OCI-M2 (cell line): Measurements from ENCODE around the gene PTCH2.
A peak's percentile ranks its signal among the peaks of the same experiment; 100 is the strongest.
"Not testable (repeated sequence)": the region's sequence is repeated elsewhere in the genome, so short reads cannot be mapped to it uniquely, and the experiment has no call there.

Experiments
- DNase-seq: peaks from one replicate; lab custom pipeline; 2025; ENCODE audit not compliant: unreplicated experiment; lab: John Stamatoyannopoulos, UW

Gene PTCH2

GRCh38 chr1:44839576-44839975, 3.5 kb downstream of the PTCH2 start:
- no peak for DNase-seq

DNA sequence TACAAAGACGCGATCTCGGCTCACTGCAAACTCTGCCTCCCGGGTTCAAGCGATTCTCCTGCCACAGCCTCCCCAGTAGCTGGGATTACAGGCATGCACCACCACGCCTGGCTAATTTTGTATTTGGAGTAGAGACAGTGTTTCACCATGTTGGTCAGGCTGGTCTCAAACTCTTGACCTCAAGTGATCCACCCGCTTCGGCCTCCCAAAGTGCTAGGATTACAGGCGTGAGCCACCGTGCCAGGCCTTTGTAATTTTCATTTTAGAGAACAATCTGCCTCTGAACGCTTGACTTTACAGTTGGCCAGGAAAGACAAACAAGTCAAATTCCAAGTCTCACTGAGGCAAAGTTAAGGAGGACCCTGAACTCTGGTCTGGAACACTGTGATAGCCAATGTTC, 4.8 kb downstream of the PTCH2 start:
- DNase-seq: not testable (repeated sequence)

DNA sequence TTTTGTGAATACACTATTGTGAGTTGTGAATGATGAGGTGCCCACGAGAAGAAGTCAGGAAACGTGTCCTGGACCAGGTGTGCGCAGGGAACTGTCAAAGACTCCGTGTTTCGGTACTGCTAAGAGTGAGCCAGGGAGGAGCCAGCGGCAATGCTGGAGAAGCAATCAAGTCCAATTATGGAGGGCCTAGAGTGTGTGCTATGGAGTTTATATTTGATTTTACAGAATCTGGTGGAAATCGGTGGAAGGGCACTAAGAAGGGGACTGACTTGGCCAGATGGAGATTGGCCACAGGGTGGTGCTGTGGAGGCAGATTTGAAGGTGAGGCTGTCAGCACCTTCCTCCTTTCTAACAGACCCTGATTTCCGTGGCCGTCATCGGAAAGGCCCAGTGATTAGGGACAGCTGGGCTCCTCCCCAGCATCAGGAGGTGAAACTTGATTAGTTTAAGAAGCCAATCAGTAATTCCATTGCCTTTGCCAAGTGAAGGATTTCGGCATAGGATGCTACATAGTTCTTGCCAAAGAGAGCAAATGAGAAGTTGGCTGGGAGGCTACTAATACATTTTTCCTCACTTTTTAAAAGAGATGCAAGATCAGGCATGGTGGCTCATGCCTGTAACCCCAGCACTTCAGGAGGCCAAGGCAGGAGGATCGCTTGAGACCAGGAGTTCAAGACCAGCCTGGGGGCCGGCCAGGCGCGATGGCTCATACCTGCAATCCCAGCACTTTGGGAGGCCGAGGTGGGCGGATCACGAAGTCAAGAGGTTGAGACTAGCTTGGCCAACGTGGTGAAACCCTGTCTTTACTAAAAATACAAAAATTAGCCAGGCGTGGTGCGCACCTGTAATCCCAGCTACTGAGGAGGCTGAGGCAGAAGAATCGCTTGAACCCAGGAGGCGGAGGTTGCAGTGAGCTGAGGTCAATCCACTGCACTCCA, 7.0 kb downstream of the PTCH2 start:
- DNase-seq: peak; percentile 31

- DNase-seq: no peak
Measured at GRCh38 chr1:44834328-44834727, 8.7 kb downstream of the PTCH2 start.

DNA sequence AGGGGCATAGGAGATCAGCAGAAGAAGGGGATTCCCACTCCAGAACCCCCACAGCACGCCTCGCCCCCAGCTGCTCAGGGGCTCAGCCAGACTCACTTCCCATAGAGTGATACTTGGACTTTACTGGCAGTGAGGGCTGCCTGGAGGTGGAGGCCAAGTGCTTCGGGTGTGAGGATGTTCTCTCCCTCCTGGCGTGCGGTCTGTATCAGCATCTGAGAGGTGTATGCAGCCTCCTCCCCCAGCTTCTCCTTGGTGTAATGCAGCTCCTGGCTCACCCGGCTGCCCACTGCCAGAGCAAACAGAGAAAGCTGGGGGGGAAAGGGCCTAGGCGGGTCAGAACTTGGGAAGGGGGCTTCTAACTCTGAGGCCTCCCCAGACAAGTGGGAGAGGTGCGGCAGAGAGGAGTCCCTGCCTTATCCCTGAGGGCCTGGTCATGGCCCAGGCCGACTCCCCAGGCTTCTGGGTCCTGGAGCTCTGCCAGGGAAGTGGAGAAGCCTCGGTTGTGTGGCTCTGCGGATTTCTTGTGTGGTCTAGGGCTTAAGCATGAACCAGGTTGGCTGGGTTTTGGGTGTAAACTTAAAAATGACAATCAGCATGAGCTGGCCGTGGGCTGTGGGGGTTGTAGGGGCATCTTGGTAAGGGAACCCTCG, 10.9 kb downstream of the PTCH2 start:
- no peak for DNase-seq

DNA sequence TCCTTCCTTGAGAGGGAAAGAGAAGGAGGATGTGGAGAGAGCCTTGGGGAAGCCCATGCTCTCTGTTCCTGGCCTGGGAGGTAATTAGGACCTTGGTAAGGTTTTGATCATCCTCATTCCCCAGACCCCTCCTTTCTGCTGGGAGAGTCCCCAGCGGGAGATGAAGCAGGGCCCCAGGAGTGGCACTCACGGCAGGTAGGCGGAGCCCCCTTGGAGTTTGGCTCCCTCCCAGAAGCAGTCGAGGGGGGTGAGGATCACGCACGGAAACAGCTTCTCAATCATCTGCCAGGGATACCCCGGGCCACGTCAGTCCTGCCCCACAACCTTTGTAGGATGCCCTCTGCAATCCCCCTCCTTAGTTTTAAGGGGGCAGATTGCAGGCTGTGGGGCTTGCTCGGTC, 11.5 kb downstream of the PTCH2 start:
- DNase-seq: no peak

GRCh38 chr1:44830900-44831304, 12.2 kb downstream of the PTCH2 start:
- no peak for DNase-seq

DNA sequence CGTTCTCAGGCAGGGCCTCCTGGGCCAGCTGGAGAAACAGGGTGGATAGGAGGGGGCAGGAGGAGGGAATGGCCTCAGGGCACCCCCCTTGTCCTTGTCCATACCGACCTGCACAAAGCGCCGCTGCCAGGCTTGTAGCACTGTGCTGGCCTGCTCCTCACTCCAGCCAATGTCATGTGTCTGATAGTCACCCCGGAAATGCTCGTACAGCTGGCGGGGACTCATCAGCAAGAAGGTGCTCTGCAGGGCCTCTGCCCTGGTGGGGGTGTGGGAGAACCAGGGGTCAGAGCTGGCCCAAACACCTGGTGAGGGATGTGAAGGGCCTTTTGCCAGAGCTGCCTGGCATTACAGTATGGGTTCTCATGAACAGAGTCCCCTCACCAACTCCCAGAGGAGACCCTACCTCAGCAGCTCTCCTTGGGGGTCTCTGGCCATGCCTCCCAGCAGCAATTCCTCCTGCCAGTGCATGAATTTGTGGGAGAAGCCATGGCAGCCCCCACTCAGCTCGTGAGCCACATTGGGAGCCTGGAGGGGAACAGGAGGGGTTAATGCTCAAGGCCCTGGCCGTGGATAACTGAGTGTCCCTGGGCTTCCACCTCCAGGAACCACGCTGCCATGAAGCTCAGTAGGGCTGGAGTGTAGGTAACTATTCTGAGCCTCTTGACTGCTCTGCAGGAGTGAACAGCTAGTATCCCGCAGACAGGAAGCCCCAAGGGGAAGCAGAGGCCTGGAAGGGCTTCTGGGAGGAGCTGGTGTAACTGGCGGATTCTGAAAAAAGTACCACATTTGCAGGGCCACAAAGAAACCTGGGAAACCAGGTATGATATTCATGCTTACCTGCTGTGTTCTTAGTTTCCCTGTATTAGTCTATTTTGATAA, 13.3 kb downstream of the PTCH2 start:
- DNase-seq: no peak

- DNase-seq: no peak
Measured at GRCh38 chr1:44828841-44829440, 14.1 kb downstream of the PTCH2 start.

- DNase-seq: no peak
Measured at GRCh38 chr1:44828003-44828651, 14.9 kb downstream of the PTCH2 start.

DNA sequence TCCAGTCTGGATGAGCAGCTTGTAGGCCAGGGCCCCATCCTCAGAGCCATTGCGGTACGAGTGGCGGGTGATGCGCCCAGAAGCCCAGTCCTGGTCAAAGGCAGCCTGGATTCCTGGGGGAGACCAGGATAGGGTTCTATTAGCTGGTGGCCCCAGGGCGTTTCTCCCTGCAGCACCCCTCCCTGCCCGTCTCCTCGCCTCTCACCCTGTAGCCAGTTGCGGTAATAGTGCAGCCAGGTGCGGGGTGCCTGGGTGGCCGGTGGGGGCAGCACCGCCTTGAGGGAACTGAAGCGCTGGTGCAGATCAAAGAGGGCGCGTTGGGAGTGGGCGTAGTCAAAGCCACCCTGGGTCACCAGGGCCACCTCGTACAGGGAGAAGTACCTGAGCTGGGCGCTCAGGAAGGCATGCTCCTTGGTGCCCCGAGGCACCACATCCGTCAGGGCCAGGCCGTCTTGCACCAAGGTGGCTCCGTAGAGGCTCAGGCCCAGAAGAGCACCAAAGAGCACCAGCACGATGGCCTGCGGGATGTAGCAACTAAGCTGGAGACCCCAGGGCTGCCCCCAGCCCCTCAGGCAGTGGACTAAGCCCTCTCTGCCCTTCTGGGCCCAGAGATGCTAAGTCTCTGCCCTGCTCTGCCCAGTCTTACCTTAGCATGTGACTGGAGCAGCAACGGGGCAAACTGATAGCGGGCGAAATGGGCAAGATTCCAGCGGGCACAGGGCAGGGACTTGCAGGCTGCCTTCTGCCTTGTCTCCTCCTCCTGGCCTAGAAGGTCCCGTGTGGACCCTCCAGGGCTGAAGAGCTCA, 15.7 kb downstream of the PTCH2 start:
- DNase-seq: no peak

DNA sequence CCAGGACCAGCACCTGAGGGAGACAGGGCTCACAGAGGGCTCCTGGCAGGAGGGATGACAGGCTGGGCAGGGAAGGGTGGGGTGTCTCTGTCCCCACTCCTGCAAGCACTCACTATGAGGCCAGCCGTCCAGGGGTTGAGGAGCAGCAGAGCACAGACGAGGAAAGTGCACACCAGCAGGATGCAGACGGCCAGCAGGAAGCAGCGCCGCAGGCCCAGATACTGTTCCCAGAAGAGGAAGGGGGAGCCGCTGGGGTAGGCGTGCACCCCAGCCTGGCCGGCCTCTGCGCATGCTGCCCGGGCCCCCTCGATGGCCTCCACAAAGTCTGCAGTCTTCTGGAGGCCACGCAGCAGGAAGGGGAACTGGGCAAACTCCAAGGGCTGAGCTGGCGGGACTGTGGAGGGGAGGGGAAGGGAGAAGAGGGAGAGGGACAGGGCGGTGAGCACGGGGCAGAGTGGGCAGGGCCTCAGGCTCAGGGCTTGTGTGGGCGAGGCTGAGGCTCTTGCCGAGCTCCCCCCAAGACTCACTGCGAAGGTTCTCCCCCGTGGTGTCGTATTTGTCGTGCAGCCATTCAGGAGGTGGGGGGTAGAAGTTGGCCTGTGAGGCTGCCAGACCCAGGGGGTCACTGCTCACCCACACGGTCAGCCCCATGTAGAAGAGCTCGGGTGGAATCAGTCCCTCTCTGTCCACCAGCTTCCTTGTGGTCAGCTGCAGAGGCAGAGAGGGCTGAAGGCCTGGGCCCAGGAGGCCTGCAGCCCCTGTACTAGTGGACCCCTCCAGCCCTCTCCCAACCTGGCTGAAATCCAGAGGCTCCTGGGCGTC, 16.5 kb downstream of the PTCH2 start:
- no peak for DNase-seq

GRCh38 chr1:44824392-44824791, 18.7 kb downstream of the PTCH2 start:
- not testable (repeated sequence) for DNase-seq

- no peak for DNase-seq
Measured at GRCh38 chr1:44822981-44823451, 20.0 kb downstream of the PTCH2 start.

- DNase-seq: no peak
Measured at GRCh38 chr1:44822131-44822701, 20.8 kb downstream of the PTCH2 start.

DNA sequence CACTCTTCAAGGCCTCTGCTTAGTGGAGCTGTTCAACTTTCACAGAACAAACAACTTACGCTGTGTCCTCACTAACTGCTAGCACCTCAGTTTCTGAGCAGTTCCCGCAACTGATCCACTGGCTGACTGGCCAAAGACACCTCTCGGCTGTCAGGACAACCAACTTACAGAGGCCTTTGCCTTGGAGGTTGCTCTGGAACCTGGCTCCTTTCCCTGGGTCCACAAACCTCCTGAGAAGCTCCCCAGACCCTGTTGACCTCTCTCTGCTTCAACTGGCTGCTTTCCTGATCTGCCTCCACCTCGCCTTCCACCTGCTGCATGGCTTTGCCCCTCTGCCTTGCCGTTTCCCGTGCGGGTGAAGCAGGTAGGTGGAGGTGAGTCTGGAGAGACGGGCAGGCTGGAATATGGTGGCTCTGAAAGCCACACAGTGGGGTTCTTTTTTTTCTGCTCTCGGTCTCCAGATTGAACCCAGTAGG, 21.8 kb downstream of the PTCH2 start:
- DNase-seq: no peak

- no peak for DNase-seq
Measured at GRCh38 chr1:44820328-44821239, 22.5 kb downstream of the PTCH2 start.
